Testis (tissue), 2 donors: ENCODE results near the gene SMIM5.

ENCODE experiments used
- POLR2A ChIP-seq: fragments of 450-650 bp; IDR thresholded peaks from one replicate; pipeline ENCODE4 v1.6.1; 2017; ENCODE audit warnings: antibody characterized with exemption, mild to moderate bottlenecking, moderate library complexity
- TF ChIP-seq, protein P1 (sequence below), 3 experiments: fragments of 450-650 bp in 2 of 3; fragments of 200-600 bp in 1 of 3; sonication (generic) in 1 of 3; IDR thresholded peaks; one replicate each; pipeline ENCODE4 v1.5.1; 2016 to 2019; ENCODE audit warnings: antibody characterized with exemption in 3 of 3, mild to moderate bottlenecking in 2 of 3, moderate library complexity in 1 of 3

DNA sequence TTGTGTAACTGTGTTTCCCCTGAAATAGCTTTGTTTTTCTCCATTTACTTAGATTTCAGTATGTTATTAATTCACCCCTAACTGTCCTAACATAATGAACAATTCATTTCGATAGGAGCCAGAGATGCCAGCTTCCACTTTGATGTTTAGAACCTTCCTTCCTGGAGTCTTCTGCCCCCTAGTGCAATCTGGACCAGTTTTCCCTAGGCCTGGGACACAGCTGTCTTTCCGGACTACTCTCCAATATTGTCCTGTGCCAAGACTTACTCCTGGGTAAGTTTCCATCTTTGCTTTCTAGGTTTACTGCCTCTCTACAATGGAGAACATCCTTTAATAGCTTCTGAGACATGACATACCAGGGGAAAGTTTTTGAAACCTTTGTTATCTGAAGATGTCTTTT, 20.9 kb downstream of the SMIM5 start:
- no peak for TF ChIP-seq POLR2A
- TF ChIP-seq, protein P1, sequence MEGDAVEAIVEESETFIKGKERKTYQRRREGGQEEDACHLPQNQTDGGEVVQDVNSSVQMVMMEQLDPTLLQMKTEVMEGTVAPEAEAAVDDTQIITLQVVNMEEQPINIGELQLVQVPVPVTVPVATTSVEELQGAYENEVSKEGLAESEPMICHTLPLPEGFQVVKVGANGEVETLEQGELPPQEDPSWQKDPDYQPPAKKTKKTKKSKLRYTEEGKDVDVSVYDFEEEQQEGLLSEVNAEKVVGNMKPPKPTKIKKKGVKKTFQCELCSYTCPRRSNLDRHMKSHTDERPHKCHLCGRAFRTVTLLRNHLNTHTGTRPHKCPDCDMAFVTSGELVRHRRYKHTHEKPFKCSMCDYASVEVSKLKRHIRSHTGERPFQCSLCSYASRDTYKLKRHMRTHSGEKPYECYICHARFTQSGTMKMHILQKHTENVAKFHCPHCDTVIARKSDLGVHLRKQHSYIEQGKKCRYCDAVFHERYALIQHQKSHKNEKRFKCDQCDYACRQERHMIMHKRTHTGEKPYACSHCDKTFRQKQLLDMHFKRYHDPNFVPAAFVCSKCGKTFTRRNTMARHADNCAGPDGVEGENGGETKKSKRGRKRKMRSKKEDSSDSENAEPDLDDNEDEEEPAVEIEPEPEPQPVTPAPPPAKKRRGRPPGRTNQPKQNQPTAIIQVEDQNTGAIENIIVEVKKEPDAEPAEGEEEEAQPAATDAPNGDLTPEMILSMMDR (IDR thresholded peaks at IDR 0.05), result no peak
